Activated CD4-positive, alpha-beta T cell treated with anti-CD3 and anti-CD28 coated beads, Interleukin-2, Interleukin-4, amounts not matched to agents 100 ng/mL and 50 ng/mL, durations not matched to agents 16 hours and 8 hours (primary cell): ENCODE results near the gene LRRC61.

ENCODE experiments used
- DNase-seq: peaks from one replicate; pipeline ENCODE4 v3.0.0-alpha.2; 2020; ENCODE audit warnings: low spot score

Gene LRRC61

DNA sequence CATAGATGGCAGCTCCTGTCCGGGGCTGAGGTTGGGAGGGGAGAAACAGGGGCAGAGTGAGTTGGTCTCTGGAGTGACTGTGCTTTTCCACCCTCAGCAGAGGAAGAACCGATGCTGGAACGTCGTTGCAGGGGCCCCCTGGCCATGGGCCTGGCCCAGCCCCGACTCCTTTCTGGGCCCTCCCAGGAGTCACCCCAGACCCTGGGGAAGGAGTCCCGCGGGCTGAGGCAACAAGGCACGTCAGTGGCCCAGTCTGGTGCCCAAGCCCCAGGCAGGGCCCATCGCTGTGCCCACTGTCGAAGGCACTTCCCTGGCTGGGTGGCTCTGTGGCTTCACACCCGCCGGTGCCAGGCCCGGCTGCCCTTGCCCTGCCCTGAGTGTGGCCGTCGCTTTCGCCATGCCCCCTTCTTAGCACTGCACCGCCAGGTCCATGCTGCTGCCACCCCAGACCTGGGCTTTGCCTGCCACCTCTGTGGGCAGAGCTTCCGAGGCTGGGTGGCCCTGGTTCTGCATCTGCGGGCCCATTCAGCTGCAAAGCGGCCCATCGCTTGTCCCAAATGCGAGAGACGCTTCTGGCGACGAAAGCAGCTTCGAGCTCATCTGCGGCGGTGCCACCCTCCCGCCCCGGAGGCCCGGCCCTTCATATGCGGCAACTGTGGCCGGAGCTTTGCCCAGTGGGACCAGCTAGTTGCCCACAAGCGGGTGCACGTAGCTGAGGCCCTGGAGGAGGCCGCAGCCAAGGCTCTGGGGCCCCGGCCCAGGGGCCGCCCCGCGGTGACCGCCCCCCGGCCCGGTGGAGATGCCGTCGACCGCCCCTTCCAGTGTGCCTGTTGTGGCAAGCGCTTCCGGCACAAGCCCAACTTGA lies 48.2 kb downstream of the LRRC61 start:
- DNase-seq: no peak

DNA sequence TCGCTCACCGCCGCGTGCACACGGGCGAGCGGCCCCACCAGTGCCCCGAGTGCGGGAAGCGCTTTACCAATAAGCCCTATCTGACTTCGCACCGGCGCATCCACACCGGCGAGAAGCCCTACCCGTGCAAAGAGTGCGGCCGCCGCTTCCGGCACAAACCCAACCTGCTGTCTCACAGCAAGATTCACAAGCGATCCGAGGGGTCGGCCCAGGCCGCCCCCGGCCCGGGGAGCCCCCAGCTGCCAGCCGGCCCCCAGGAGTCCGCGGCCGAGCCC lies 48.8 kb downstream of the LRRC61 start:
- DNase-seq: no peak

DNA sequence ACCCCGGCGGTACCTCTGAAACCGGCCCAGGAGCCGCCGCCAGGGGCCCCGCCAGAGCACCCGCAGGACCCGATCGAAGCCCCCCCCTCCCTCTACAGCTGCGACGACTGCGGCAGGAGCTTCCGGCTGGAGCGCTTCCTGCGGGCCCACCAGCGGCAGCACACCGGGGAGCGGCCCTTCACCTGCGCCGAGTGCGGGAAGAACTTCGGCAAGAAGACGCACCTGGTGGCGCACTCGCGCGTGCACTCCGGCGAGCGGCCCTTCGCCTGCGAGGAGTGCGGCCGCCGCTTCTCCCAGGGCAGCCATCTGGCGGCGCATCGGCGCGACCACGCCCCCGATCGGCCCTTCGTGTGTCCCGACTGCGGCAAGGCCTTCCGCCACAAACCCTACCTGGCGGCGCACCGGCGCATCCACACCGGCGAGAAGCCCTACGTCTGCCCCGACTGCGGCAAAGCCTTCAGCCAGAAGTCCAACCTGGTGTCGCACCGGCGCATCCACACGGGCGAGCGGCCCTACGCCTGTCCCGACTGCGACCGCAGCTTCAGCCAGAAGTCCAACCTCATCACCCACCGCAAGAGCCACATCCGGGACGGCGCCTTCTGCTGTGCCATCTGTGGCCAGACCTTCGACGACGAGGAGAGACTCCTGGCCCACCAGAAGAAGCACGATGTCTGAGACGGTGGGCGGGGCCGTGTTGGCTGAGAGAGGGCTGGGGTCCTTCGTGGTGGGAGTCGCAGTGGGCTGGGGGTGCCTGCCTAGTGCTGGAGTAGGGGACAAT lies 49.3 kb downstream of the LRRC61 start:
- DNase-seq: no peak

DNA sequence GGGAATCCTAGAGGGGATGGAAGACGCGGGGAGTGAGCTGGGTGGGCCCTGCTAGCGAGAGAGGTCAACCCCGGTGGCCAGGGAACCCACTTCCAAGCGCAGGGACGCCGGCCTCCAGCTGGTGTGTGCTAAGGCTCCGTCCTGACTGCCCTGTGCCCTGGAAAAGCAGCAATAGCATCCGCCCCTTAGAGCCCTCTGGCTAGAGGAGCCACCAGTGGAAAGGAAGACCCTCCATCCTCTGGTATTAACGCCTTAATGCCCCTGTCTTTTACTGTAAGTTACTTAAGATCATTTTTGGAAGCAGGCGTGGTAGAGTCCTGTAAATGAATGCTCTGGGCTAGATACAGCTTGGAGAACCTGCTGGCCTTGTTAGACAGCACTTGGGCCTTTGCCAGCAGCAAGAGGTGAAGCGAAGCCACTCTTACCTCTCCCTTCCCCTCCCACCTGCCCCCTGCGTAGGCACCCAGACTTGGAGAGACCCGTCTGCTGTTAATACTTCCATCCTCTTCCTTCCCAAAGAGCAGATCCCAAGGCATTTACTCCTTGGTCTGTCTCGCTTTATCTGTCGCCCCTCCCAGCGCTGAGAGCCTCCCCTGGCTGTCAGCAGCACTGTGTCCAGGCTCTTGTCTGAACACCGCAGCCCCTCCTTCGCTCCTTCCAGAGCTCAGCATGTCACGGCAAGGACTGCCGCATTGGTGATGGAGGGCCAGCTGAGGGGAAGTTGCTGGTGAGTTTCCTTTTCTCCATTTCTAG lies 50.1 kb downstream of the LRRC61 start:
- no peak for DNase-seq

DNA sequence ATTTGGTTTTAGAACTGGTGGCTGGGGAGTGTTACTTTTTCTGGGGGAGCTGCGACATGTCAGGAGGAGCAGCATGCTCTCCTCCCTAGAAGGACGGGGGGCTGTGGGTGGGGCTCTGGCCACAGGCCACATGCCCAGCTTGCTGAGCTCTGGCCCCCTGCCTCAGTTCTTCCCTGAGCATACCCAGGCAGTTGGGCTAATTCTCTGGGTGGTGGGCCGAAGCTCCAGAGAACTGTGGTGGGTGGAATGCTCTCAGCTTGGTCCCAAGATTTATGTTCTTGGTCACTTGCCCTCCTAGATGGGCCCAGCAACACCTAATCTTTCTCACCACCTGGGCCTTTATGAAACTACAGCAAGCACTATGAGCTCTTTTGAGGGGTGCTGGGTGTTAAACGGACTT lies 50.9 kb downstream of the LRRC61 start:
- DNase-seq: no peak

DNA sequence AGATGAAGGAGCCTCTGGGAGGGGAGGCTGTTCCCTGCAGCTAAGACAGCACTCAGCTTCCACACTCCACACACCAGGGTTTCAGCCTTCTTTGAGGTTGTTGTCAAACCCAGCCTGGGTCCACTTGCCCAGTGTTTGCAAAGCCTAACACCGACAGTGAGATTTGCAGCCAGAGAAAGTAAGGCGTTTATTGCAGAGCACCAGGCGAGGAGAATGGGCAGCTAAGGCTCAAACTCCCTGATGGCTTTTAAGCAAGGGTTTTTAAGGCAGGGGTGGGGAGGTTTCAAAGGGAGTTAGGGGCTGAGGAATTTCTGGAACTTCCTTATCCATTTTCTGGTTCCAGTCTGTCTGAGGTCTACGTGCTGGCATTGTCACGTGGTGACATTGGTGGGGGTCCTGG lies 51.3 kb downstream of the LRRC61 start:
- no peak for DNase-seq

DNA sequence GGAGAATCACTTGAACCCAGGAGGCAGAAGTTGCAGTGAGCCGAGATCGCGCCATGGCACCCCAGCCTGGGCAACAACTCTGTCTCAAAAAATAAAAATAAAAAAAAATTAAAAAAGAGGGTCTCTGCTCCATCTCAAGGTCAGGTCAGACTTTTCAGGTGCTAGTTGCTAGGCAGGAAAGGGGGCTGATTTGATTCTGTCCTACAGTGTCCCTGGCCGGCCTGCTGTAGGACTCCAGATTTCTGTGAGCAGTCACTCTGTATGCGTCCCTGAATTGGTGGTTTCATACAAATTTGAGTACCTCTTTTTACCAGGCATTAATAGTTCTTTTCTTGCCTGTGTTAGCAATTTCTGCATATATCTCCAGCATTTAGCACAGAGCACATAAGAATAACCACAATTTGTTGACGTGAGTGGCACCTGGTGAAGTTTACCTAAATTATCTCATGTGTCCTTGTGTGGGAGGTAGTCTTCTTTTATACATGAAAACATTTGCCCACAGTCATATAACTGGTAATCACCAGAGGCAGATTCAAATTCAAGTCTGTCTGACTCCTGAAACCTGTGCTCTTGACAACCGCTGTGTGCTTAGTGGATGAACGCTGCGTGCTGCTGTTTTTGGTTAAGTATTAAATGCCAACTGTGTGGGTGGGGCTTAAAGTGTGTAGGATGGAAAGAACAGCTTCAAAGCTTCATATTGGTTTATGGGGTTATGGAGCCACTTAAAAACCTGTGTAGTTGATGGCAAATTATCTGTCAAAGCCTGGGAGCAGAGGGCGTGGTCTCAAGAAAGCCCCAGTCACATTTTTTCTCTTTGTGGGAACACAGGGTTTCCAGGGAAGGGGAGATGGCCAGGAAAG lies 52.7 kb downstream of the LRRC61 start:
- no peak for DNase-seq

DNA sequence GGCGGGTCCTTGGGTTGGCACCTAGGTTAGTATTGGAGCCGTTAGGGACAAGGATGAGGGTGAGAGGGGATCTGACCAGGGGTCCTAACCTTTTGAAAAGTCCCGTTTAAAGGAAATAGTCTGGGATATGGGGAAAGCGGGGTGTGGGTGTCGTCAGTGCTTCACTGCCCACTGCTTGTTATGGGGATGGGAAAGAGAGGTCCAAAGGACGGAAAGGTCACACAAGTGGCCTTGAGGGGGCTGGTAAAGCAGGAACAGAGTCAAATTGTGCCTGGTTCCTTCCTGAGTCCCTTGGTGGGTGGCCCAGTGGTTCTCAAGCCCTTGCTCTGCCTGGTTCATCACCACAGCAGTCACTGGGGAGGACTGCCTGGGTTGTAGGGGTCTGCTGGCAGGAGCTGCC lies 53.4 kb downstream of the LRRC61 start:
- no peak for DNase-seq

DNA sequence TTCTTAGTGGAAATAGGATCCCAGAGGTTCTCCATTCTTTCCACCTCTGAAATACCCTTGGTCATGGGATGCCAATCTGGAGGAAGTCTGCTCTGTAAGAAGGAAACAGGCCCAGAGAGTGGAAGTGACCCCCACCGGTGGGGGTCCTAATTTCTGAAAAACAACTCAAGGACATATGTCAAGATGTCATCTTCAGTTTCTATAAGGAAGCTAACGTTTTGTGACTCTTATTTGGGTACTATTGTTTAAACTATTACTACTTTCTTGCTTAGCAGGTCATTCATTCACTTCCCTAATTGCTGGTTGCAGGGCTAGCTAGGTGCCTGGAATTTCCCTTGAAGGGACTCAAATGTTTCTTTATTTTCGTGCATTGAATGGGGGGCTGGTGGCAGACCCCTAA lies 54.0 kb downstream of the LRRC61 start:
- no peak for DNase-seq

DNA sequence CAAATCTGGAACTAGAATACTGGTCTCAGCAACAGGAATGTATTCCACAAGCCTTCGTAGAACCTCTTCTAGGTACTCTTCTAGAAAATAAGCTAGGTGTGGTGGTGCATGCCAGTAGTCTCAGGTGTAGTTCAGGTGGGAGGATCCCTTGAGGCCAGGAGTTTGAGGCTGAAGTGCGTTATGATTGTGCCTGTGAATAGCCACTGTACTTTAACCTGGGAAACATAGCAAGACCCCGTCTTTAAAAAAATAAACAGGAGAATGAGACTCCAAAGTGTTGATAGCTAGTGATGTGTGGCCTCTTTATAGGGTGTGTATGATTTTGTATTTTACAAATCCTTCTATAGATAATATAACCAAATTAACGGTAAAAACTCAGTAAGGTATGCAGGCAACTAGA lies 54.5 kb downstream of the LRRC61 start:
- no peak for DNase-seq

DNA sequence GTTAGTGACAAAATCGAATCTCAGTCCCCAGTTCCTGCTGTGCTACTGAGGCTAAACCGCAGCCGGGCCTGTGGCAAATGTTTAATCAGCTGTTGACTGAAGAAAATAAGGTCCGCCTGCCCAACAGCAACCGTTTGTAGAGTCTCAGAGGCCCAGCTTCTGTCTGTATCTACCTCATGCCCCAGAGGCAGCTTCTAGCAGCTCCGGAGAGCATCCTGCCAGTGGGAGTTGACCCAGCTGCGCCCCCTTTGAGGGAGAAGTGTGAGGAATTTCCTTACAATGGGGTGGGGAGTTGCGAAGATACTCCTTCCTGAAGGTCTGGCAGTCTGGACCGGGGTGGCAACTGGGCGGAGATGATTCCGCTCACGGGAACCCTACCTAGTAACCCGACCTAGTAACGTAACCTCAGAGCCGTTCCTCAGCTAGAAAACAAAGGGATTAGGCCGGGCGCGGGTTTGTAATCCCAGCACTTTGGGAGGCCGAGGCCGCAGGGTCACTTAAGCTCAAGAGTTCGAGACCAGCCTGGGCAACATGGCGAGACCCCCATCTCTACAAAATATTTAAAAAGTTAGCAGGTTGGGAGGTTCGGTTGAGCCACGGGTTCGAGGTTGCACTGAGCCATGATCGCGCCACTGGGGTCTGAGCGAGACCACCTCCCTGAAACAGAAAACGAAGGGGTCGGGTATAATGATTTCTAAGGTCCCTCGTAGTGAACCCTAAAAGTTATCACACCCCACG lies 55.1 kb downstream of the LRRC61 start:
- no peak for DNase-seq

DNA sequence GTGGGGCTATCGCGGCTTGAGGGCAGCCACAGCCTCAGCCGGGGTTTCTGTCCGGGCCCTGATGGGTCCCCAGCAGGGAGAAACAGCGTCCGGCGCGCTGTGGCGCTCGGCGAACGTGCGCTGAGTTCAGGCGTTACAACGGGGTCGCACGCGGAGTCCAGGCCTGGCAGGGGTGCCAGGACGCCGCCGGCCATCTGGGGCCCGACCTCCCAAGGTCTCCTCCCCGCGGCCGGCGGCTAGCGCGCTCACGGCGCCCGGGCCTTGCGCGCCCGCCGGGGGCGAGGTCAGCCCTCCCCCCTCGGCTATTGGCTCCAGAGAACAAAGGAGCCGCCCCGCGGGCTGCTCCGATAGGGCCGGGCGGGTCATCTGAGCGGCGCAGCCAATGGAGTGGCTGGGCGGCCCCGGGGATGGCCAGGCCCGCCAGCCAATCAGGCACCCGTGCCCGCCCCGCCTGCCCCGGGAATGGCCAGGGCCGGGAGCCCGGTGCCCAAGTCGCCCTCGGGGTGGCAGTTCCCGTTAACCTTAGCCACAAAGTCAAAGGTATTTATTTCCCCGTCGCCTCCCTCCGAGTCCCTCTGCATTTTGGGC lies 55.8 kb downstream of the LRRC61 start, which contains the start of gene ZNF775:
Gene ZNF775, plus strand, starts transcription at position 478 of the 588 bp plus-strand sequence. CDS start 9,141 bp downstream, outside the sequence.
- DNase-seq: peak; percentile 96

DNA sequence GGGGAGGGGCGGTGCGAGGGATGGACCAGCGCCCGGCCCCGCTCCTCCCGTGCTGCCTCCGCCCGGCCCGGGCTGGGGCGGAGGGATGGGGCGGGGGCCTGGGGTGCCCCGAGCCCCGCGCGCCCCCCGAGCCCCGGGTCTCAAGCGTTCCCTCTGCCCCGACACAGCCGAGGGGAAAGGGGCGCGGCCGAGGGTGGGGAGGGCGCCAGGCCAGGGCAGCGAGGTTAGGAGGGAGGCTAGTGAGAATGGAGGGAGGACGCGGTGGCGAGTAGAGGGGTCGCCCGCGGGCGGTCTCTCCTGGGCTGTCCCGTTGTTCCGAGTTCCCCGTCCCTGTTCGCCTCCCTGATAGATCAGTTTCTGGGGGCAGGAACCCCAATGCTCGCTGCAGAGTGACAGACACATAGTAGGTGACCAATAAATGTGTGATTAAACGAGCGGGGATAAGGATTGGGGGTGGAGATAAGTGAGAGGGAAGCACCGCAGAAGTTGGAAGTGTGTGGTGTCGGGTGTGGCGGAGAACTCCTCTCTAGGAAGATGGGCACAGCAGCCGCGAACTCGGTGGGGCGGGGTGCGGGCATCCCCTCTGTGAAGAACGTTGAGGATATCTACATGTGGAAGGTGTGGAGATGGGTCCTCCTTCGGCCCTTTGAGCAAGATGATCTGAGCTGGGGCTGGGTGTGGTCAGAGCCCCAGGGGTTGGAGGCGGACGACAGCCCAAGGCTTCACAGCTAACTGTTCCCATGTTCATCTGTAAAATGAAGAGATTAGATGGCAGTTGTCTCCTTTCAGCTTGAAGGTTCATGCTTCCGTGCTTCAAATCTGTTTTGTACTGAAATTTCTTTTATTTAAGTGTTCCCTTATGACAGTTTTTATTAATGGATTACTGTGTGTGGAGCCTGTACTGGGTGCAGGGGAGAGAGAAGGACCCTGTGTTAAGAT lies 56.6 kb downstream of the LRRC61 start:
- DNase-seq: no peak

DNA sequence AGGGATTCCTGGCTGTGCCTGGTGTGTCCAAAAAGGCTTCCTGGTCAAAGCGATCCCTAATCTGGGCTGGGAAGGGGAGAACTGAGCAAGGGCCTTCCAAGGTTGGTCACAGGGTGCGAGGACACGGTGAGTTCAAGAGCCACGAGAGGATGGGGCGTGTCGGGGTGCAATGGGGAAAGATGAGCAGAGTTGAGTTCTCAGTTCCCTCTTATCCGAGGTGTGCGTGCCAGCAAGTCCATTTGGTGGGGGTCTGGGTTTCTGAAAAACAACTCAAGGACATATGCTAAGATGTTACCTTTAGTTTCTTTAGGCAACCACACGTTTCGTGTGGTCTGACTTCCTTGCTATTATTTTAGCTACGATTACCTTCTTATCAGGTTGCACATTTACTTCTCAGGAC lies 57.3 kb downstream of the LRRC61 start:
- no peak for DNase-seq

DNA sequence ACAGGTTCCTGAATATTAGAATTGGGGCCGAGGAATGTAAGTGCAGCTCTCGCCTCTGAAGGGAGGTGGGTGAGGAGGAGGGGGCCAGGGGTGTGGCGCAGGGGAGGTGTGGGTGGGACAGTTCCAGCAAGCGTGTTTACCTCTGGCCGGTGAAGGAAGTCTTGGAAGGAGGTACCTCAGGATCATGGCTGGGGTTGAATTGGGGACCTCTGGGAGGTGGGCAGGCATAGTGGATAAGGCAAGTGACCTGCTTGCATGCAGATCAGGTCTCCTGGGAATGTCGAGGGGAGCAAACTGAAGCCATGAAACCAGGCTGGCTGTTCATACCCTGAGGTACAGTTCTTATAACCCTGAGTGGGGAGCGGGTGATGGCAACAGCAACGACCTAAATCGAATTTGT lies 57.9 kb downstream of the LRRC61 start:
- no peak for DNase-seq

DNA sequence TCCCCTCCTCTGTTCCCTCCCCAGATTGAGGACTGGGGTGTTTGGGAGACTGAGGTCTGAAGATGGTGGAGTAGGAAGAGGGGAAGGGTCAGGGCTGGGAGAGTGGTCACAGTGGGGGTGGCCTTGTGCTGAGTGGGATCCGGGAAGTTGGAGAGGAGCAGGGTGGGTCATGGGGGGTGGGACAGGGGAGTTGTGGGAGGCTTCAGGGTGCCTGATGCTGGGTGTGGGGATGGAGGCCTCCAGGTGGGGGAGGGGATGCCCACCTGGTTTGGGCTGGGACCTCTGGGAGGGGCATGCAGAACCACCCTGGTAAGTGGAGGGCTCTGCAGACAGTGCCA lies 58.6 kb downstream of the LRRC61 start:
- DNase-seq: no peak

DNA sequence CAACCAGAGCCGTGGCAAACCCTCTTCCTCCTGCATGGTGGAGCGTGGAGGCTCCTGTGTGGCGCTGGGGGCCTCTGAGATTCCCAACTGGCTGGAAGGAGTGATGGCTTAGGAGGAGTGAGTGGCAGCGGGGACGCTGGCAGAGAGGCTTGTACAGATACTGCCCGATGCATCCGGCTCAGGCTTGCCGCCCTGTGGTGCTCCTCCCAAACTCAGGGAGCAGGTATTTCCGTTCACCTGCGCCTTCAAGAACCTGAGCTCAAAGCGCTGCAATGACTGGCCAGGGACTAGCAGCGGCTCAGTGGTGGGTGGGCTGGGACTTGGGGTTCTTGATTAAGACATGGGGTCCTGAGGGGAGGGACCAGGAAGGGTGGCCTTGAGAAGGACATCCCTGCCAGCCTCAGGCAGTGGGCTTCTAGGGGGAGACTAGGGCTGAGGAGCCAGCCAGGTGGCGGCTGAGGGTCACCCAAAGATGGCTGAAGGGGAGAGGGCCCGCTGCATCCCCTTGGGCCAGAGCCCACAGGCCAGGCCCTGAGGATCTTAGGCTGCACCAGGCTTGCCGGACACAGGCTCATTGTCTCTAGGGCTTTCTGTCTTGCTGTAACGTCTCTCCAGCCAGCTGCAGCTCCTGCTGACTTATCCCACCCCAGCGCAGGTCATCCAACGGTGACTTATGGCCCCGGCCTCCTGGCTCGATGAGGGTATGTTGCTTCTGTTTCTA lies 59.1 kb downstream of the LRRC61 start:
- no peak for DNase-seq

DNA sequence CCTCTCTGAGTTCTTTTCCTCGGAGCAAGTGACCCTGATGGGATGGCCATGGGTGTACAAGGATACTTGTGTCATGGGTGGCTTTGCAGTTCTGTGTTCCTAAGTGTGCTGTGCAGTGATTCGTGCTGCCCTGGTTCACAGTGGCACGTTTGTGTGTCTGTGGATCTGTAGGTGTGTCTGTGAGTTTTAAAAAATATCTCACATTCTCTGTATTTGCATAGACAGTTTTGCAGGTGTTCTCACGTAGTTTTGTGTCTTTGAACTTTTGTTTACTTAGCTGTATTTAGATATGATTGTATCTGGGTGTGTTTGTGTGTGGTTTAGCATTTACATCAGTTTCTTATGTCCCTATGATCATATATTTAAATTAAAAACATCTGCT lies 59.7 kb downstream of the LRRC61 start:
- no peak for DNase-seq
